Left colon (tissue), 2 donors: ENCODE data around the gene WBP2. TPM values are rescaled to one million over a fixed set of nuclear protein-coding genes. Genes with fewer than 3 reads are reported as not detected.

Experiments
- ATAC-seq: fragments of 200-7000 bp; cut with Tn5 transposase; one replicate; pipeline ENCODE4 v1.9.1; 2020; ENCODE audit warnings: mild to moderate bottlenecking, moderate library complexity
- DNase-seq, 2 donors: peaks; one replicate each; pipeline ENCODE4 v3.0.0-alpha.2; 2020
- intact Hi-C, 2 donors: fragments of 100-400 bp; cut with DNase I in 1 of 2; cut with micrococcal nuclease in 1 of 2; formaldehyde crosslinking; loops; one replicate each; pipeline versions ENCODE4 v1.11.2 to v1.14.0; 2022; cut with DNase I, micrococcal nuclease
- long read RNA-seq: library from polyadenylated mRNA; unstranded; transcript quantifications from one replicate; pipeline ENCODE4 v2.0.0, GENCODE V29; 2021
- total RNA-seq, 2 donors: library from RNA; stranded (reverse); fragmentation: NEBNext Ultra II Directional; extraction: Animal tissue kit (Norgen Biotek cat#: 25700); gene quantifications; one replicate each; pipeline ENCODE4 v1.2.1, GENCODE V29; 2021
- donor health status: DM: no; HTN: no; CAD: no.
- donor health status: DM: yes; HTN: yes; CAD: no.

WBP2 gene
- 100 to 1,000 TPM in 1 of 2 donors, 10 to 100 TPM in 1; 96.5 to 105 TPM for total RNA-seq
- long read RNA-seq, transcript WBP2-201 (8 exons, 1,944 nt) = major isoform, 6 of 191 reads
- long read RNA-seq, partial matches to known transcripts = 10 of 191 reads
- long read RNA-seq, other reads (novel, unspliced or antisense) = 171 of 191 reads

DNA sequence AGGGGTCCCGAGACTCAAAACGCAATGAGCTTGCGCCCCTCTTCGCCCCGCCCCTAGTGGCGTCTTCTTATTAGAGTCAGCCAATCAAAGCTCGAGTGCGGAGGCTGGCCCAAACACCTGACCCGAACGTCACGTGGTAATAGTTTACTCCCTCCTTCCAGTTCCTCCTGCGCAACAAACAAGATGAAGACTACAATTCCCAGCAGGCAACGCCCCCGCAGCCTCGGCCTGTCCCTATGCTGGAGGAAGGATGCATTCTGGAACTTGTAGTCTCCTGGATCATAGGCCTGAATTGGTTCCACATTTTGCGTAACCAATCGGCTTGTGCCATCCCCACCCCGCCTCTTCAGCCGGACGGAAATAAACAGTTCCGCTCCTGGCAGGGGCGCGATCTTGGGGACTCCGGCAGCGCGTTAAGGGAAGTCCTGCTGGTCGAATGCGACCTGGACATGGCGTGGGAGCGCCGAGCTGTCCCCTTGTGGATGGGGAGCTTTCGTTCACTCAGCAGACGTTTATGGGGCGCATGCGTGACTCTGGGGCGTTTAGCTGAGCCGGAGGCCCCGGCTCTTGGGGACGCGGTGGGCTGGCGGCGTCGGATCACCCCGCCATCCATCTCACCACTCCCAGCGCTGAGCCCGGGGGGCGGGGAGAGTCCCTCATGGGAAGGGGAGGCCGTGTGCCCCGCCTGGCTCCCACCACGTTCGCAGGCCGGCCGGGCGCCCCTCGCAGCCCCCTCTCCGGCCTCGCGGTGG lies at the start of gene WBP2:
WBP2 (minus strand) TSS at position 26 of the 752 bp plus-strand sequence. CDS start 38 bp downstream, outside the sequence.
- intact Hi-C loops = no loop called here
- DNase-seq = peak; percentile 98 to 99

DNA sequence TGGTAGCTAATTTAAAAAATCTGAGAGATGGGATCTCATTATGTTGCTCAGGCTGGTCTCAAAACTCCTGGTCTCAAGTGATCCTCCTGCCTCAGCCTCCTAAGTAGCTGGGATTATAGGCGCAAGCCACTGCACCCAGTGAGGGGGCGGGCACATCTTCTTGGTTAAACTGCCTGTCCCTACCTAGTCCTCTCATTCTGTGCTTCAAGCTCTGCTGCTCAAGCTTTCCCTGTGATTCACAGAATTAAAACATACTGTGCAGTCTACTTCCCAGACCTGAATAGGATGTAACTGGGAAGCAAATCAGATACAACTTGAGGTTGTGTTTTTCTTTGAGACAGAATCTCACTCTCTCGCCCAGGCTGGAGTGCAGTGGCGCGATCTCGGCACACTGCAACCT lies 47.3 kb upstream of the WBP2 start:
- DNase-seq = no peak
- no peak for ATAC-seq
- intact Hi-C loops = no loop called here

More for the DNA sequence above, at the start of gene WBP2:
- peak; percentile 91 for ATAC-seq

DNA sequence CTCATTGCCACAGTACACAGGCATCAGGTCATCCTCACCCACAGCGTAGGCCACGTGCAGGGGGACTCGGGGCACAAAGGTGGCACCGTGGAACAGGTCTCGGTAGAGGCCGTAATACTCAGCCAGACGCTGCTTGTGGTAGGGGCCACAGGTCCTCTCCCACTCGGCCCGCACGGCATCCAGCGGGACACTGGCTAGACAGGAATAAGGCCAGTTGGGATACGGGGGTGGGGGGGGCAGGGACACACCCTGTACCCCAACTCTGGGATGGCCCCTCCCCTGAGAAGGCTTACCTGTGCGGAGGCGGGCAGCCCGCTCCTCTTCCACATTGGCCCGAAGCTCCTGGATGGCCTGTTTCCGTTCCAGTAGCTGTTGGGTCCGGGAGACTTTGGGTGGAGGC lies 46.6 kb upstream of the WBP2 start:
- DNase-seq (no peak), ATAC-seq (no peak)

DNA sequence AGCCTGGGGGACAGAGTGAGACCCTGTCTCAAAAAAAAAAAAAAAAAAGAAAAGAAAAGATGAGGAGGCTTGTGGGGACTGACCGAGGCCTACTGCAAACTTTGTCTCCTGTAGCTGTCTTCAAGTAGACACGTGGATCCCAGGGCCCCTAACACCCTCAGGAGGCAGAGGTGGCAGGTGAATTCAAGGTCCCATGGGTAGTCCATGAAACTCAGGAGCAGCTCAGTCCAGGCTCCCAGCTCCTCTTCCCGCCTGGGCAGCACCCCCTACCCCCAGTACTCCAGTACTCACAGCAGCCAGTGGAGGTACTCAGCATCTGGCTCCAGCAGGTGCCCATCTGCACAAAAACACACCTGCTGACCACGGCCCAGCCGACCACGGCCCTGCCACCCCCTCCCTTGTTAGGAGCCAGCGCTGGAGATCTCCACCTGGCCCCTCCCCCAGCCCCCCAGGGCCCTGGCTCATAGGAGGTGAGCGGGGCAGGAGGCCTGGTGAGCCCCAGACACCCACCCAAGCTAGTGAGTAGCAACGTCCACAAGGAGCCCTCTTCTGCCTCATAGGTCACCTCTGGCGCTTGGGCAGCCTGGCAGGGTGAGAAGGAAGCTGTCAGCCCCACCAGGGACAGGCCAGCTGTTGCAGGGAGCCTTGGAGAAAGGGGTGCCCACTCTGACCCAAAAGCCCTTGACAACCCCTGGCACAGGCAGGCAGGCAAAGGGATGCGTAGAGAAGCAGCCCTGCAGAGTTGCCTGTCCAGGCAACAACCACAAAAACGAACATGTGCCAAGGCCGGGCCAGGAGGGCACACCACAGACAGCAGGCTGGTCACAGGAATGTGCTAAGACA lies 45.8 kb upstream of the WBP2 start:
- ATAC-seq (no peak), DNase-seq (no peak)
- intact Hi-C loops = no loop called here

More for the DNA sequence above, 46.6 kb upstream of the WBP2 start:
- intact Hi-C loops = no loop called here

DNA sequence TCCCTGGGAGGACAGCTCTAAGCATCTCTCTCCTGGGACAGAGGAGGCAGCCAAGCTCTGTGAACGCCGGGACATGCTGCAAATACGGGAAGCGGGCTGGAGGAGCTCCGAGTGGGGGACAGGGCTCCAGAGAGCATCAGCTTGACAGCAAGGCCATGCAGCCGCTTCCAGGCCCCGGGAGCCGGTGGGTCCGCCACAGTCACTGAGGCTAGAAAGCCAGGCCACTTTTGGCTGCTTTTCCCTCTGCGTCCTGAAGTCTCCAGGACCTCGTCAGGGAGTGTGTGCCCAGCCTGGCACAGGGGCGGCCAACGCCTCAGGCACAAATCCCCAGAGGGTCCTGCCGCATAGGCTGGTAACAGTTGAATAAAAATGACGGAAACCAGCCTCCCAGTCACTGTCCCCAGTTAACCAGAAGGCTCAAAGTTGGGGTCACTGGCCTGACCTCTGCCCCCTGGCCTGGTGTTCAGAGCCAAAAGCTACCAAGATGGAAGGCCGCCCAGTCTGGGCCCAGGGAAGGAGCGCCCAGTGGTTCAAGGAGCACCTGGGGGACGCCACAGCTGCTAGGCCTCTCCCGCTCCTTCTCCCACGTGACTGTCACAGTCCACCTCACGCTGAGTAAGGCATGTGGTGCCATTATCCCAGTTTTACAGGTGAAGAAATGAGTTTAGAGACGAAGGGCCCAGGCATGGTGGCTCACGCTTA lies 44.8 kb upstream of the WBP2 start:
- DNase-seq = no peak
- ATAC-seq = no peak
- intact Hi-C loops = no loop called here

DNA sequence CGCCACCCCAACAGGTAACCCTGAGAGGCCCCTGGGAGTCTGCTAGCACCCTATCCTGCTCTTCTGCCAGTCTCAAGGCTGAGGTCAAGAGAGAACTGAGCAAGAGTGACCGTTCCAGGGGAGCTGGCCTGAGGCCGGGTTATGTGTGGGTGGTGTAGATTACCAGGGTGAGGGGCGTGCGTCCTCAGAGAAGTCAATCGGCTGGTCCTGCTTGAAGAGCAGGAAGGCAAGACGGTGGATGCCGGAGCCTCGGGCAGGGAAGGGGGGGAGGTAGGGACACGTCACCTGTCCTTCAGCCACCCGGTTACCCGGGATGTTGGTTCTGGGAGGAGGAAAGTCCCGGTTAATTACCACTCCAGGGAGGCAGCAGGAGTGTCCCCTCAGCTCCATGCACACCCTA lies 44.2 kb upstream of the WBP2 start:
- ATAC-seq (no peak), DNase-seq (no peak)
- intact Hi-C loops = no loop called here

DNA sequence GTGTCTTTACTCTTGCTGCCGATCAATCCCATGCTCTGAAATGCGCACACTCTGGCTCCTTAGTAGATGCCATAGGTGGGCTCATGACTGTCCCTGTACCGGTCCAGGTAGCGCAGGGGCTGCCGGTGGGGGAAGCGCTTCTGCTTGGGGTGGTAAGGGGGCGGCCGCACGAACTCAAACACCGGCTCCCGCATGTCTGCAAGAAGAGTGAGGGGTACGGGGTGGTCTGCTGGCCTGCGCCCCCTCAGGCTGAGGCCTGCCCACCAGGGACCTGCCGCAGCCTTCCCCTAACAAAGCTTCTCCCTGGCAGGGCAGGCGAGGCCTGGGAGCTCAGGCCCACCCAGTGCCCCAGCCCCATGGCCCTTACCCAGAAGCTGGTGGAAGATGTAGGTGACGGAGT lies 43.7 kb upstream of the WBP2 start:
- ATAC-seq = no peak
- intact Hi-C loops = no loop called here
- no peak for DNase-seq

DNA sequence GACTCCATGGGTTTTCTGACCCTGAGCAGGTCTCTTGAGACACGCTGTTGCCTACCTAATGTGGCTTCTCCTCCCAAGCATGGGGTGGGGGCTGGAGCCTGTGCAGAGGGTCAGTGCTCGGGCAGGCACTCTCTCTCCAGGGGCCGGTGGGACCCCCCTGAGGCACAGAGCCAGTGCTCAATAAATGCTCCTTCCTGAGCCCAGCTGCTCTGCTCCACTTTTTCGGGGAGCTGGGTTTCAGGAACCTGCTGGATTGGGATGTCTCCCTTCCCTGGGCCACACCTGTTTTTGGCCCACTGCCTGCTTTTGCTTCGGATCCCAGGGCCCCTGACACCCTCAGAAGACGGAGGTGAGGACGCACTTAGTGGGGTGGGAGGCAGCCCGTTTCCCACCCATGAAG lies 42.9 kb upstream of the WBP2 start:
- ATAC-seq (no peak), DNase-seq (no peak)
- intact Hi-C loops = no loop called here

DNA sequence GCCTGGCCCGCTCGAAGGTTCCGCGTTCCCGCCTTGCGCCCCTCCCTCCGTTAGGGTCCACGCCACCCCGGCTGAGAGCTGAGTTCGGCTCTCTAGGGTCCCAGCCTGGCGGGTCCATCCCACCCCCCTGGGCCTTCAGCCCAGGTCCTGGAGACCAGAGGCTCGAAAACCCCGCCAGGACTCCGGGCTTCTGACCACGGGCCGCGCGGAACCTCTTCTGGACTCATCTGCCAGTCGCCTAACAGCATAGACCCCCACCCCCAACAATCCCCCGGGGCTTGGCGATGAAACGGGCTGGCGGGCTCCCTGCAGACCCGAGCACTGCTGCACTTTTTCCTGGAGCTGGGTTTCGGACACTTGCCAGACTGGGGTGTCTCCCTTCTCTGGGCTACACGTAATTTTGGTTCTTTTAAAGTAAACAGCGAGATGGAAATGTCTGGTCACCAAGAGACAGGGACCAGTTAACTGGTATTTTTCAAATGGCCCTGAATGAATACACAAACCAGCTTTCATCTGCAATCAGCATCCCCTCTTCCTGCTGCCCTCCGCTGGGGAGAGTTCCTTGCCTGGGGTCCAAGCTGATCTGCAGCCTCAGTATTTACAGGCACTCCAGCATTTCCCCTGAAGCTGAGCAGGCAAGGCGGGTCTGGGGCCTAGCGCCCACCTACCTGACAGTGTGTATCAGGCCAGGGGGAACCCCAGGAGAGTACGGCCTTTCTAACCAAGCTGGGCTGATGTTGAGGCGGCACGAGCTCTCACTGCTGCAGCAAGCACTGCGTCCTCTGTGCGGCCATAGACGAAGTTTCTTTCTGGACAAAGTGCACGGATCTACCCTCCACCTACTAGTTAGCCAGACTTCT lies 42.3 kb upstream of the WBP2 start:
- DNase-seq (peak; percentile 52 to 54), ATAC-seq (no peak)
- intact Hi-C loops = no loop called here

DNA sequence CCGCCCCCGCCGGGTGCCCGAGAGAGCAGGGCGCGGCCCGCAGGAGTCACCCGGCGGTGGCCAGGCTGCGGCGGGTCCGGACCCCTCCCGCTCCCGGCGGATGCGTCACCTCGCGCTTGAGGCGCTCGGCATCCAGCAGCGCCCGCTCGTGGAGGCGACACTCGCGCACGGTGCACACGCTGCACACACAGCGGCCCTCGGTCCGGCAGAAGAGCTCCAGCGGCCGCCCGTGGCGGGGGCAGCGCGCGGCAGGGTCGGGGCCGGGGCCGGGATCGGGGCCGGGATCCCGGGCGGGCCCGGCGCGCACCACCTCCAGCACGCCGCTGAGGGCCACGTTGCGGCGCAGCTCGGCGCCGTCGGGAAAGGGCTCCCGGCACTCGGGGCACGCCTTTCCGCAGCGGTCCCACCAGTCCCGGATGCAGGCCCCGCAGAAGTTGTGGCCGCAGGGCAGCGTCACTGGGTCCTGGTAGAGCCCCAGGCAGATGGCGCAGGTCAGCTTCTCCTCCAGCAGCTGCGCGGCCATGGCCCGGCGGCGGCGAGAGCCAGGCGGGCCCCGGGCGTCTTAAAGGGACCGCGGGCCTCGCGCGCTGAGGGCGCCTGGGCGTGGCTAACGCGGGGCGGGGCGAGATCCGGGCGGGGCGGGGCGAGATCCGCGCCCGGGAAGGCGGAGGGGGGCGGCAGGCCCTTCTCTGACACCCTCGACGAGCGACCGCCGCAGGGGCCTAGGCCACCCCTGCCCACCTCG lies 41.5 kb upstream of the WBP2 start, which contains the start of gene TRIM65:
TRIM65 (minus strand) TSS at position 537 of the 745 bp plus-strand sequence; CDS start at position 523, 14 bp downstream.
- intact Hi-C loops = no loop called here
- DNase-seq = peak; percentile 83 to 90
- ATAC-seq = peak; percentile 83

DNA sequence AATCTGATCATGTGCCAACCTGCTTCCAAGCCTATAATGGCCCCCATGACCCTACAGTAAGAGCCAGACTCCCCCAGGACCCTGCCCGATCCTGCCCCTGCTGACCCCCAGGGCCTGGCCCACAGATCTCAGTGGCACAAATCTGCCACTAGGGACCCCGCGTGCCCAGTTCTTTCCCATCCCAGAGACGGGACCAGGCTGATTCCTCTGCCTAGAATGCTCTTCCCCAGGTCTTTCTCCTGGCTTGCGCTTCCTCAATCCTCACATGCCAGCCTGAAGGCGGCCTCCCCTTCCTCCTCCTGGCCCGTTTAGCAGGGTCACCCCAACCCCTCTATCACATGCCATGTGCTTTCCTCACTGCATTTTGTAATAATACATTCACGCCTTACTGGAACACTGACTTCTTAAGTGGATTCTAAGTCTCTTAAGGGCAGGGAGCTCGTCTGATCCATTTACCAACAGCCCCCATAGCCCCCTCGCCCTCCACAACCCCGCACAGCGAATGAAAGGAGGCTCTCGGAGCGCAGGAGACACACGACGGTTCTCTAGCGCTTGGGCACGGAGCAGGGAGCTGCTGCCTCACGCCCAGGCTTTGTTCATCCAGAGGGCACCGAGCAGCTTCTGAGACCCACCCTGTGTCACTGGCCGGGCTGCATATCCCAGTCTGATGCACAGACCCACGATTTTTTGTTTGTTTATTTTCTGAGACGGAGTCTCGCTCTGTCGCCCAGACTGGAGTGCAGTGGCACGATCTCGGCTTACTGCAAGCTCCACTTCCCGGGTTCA lies 40.4 kb upstream of the WBP2 start:
- intact Hi-C loops = no loop called here
- ATAC-seq (peak; percentile 31), DNase-seq (peak in 1 of 2 donors; percentile 47)

DNA sequence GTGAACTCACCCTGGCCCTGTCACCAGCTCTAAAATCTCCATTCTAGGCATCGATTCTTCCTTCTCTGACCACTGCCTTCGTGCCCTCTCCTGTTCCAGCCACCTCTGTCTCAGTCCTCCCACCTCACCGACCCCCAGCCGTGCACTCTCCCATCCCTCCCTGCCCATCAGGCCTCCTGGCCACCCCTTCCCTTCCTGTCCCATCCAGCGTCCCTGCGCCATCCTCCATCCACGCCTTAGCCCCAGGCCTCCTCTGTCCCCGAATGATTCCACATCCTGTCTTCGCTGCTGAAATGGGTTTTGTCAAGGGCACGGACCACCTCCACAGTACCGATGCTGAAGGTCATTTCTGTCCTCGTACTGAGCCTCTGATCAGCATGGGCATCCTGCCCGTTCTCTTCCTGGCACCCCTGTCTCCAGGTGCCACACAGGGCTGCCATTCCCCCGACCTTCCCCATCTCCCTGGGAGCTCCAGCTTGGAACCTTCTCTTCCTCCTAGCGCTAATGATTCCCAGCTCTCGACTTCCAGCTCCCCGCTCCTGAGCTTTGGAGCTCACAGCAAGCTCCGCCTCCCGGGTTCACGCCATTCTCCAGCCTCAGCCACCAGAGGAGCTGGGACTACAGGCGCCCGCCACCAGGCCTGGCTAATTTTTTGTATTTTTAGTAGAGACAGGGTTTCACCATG lies 39.1 kb upstream of the WBP2 start:
- DNase-seq (peak in 1 of 2 donors; percentile 8), ATAC-seq (no peak)
- intact Hi-C loops = no loop called here

DNA sequence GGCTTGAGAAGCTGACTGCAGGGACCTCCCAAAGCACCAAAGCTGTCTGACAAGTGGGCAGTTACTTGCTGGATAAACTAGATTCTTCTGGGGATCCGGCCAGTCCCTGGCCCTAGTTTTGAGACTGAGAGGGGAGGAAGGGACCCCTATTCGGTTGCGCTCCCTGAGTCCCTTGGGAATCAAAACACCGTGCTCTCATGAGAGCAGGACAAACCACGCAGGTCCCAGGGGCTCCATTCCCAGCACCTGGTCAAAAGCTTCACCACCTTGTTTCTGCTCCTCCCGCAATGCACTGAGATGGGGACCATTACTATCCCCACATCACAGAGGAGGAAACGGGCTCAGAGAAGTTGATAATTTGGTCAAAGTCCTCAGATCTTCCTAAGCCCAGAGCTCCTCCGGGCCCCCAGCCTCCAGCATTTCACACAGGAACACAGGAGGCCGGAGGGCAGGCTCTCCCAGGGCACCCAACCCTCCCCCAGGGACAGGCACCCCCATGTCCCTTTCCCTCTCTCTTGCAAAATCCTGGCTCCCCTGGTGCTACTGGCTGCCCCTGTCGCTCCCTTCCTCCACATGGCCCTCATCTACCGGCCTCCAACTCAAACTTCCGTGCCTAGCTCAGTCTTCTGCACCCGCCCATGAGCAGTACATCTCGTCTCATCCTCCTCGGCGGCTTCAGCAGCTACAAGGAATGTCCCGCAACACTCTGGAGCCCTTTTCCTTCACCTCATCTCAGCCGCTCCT lies 38.3 kb upstream of the WBP2 start:
- ATAC-seq (no peak), DNase-seq (no peak)
- intact Hi-C loops = no loop called here

DNA sequence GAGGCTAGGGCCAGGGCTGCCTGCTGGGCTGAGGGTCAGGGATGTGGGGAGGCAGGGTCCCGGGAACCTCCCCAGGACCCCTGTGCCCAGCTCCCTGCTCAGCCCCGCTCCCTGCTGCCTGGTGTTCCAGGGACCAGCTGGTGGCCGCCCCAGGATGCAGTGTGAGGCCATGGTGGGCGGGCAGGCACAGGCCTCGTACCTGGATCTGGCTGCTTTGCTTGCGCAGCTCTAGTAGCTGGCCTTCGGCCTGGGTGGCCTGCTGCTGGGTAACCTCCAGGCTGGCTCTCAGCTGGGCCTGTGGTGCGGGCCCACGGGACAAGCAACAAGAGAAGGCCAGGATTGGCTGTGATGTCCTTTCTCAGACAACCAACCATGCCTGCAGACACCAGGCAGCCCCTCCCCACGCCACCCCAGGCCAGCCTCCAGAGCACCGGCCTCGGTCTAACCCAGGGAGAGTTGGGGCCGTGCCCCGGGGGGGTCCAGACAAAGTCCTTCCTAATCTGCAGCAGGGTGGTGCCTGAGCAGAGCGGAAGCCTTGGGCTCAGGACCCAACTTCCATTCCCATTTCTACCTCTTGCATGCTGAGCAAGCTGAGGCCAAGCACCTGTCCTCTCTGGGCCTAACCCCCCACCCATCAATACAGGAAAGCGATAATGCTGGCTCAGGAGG lies 37.6 kb upstream of the WBP2 start:
- DNase-seq = no peak
- intact Hi-C loops = no loop called here
- no peak for ATAC-seq
